IPS-15b (cell line): ENCODE data around the gene MIGA2.
A peak's percentile ranks its signal among the peaks of the same experiment; 100 is the strongest.

Experiments
- H3K27me3 ChIP-seq: one replicate; pipeline ENCODE4 v1.6.1; 2013; ENCODE audit warnings: low read length; ENCODE audit not compliant: control insufficient read depth, insufficient read depth
- H3K36me3 ChIP-seq: one replicate; pipeline ENCODE4 v1.6.1; 2013; ENCODE audit warnings: low read length; ENCODE audit not compliant: control insufficient read depth, insufficient read depth
- H3K4me1 ChIP-seq: one replicate; pipeline ENCODE4 v1.6.1; 2013; ENCODE audit warnings: mild to moderate bottlenecking, low read length; ENCODE audit not compliant: control insufficient read depth, insufficient read depth
- H3K4me3 ChIP-seq: one replicate; pipeline ENCODE4 v1.5.1; 2013; ENCODE audit warnings: low read depth, low read length
- H3K9ac ChIP-seq: one replicate; pipeline ENCODE4 v1.6.1; 2013; ENCODE audit warnings: low read depth, mild to moderate bottlenecking, low read length
- H3K9me3 ChIP-seq: one replicate; pipeline ENCODE4 v1.6.1; 2013; ENCODE audit warnings: mild to moderate bottlenecking, low read length; ENCODE audit not compliant: control insufficient read depth, insufficient read depth

MIGA2 gene

GRCh38 chr9:129078691-129079503 is 42.5 kb downstream of the MIGA2 start:
- H3K4me3 ChIP-seq = no peak overlapping the region
- no peaks in the 10 kb centered on the region for H3K9me3 ChIP-seq
- H3K4me1 ChIP-seq = peaks cover 4% of the 10 kb centered on the region
- no peak overlapping the region for H3K9ac ChIP-seq
- no peaks in the 10 kb centered on the region for H3K27me3 ChIP-seq
- peaks cover 5% of the 10 kb centered on the region for H3K36me3 ChIP-seq

GRCh38 chr9:129079829-129080228 is 43.4 kb downstream of the MIGA2 start:
- peak overlapping the region; percentile 89 for H3K4me3 ChIP-seq
- peaks cover 4% of the 10 kb centered on the region for H3K4me1 ChIP-seq
- no peaks in the 10 kb centered on the region for H3K9me3 ChIP-seq
- H3K9ac ChIP-seq = no peak overlapping the region
- no peaks in the 10 kb centered on the region for H3K27me3 ChIP-seq
- peaks cover 6% of the 10 kb centered on the region for H3K36me3 ChIP-seq

DNA sequence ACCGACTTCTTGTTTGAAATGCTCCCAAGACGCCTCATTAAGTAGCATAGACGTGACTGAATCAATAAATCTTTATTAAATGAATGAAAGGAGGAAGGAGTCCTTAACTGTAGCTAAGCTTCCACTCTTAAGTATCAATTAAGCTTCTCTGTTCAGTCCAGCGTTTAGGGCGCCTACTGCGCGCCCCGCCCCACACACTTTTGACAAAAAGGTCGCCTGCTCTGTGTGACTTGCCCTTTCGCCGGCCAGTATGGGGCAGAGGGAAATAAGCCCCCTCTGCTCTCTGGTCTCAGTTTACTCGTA is 43.8 kb downstream of the MIGA2 start:
- Histone ChIP-seq H3K9me3 (no peaks in the 10 kb centered on the region), H3K4me3 (peak overlapping the region; percentile 89), H3K9ac (peak overlapping the region; percentile 8), H3K36me3 (peaks cover 11% of the 10 kb centered on the region), H3K4me1 (peaks cover 4% of the 10 kb centered on the region), H3K27me3 (no peaks in the 10 kb centered on the region)

- no peaks in the 10 kb centered on the region for H3K9me3 ChIP-seq
- peak within 1 kb of the TSS; percentile 93 for H3K9ac ChIP-seq
- peak within 1 kb of the TSS; percentile 94 for H3K4me3 ChIP-seq
- H3K4me1 ChIP-seq = peaks cover 4% of the 10 kb centered on the region
- H3K36me3 ChIP-seq = peaks cover 16% of the 10 kb centered on the region
- no peaks in the 10 kb centered on the region for H3K27me3 ChIP-seq
These were observed 44.4 kb downstream of the MIGA2 start, which contains the start of gene DOLPP1 for GRCh38 chr9:129080601-129081387. TSS of gene DOLPP1 (plus strand) at chr9:129081111. CDS start at chr9:129081132, 21 bp downstream.

GRCh38 chr9:129081388-129081904 is 45.0 kb downstream of the MIGA2 start:
- peaks cover 22% of the 10 kb centered on the region for H3K36me3 ChIP-seq
- H3K4me3 ChIP-seq = peak overlapping the region; percentile 94
- H3K9me3 ChIP-seq = no peaks in the 10 kb centered on the region
- H3K27me3 ChIP-seq = no peaks in the 10 kb centered on the region
- peak overlapping the region; percentile 93 for H3K9ac ChIP-seq
- H3K4me1 ChIP-seq = peaks cover 4% of the 10 kb centered on the region

- H3K9me3 ChIP-seq = no peaks in the 10 kb centered on the region
- no peak overlapping the region for H3K9ac ChIP-seq
- no peaks in the 10 kb centered on the region for H3K27me3 ChIP-seq
- H3K4me3 ChIP-seq = no peak overlapping the region
- H3K36me3 ChIP-seq = peaks cover 30% of the 10 kb centered on the region
- peaks cover 4% of the 10 kb centered on the region for H3K4me1 ChIP-seq
These were observed 47.7 kb downstream of the MIGA2 start for GRCh38 chr9:129084087-129084486.

- no peak overlapping the region for H3K9ac ChIP-seq
- no peaks in the 10 kb centered on the region for H3K27me3 ChIP-seq
- H3K9me3 ChIP-seq = no peaks in the 10 kb centered on the region
- peaks cover 40% of the 10 kb centered on the region for H3K36me3 ChIP-seq
- no peak overlapping the region for H3K4me3 ChIP-seq
- H3K4me1 ChIP-seq = no peaks in the 10 kb centered on the region
These were observed 52.8 kb downstream of the MIGA2 start for GRCh38 chr9:129089246-129089645.

DNA sequence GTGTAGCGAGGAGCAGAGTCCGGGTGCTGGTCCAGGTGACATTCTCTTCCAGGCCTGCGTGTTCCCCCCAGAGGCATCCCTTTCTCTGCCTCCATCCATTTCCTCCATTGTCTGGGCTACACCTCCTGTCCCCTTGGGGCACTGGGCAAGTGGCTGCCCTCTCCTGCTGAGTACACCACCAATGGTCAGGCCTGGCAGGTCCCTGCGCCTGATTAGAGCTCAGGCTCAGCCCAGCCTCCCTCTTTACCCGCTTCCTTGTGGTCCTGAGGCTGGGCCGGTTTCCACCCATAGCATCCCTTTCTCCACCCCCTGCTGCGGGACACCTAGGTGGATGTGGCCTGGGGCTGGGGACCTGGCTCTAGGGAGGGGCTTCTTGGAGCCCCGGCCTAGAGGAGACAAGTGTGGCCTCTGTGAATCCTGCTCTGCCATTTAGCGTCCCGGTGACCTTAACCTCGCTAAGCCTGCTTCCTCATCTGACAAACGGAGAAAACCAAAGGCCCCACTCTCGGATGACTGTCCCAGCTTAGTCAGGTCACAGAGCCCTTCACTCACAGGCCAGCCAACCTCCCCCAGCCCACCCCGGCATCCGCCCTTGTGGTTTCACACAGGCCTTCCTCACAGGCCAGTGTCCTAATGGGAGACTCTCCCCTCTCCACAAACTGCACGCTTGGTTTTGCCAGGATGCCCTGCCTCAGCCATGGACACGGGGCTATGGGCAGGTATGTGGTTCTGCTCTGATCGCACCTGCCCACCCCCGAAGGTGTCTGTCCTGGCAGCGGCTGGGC is 57.4 kb downstream of the MIGA2 start:
- Histone ChIP-seq H3K4me3 (no peak overlapping the region), H3K4me1 (no peaks in the 10 kb centered on the region), H3K36me3 (peaks cover 18% of the 10 kb centered on the region), H3K9me3 (no peaks in the 10 kb centered on the region), H3K27me3 (no peaks in the 10 kb centered on the region), H3K9ac (no peak overlapping the region)

- no peak overlapping the region for H3K9ac ChIP-seq
These were observed 58.2 kb downstream of the MIGA2 start for GRCh38 chr9:129094387-129095169.

DNA sequence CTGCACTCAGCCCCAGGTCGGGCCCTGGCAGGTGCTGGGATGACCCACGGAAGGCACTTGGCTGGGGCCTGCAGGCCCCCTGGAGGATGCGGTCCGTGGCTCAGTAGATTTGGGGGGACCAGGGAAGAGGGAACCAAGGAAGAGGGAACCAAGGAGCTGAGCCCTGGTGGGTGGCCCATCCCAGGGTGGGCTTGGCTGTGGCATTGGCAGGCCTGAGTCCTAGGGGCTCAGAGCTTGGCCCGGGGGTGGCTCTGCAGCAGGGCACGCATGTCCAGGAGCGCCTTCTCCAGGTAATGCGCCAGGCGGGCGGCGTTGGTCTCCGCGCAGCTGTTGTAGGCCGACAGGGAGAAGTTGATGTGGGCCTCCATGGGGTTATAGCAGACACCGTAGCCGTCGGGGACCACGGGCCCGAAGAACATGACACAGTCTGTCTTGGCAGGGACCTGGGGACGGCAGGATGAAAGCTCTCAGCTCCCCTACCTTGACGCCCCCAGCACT is 58.8 kb downstream of the MIGA2 start:
- Histone ChIP-seq H3K4me3 (no peak overlapping the region), H3K27me3 (no peaks in the 10 kb centered on the region), H3K9me3 (no peaks in the 10 kb centered on the region), H3K36me3 (peaks cover 5% of the 10 kb centered on the region), H3K4me1 (no peaks in the 10 kb centered on the region), H3K9ac (no peak overlapping the region)

More at GRCh38 chr9:129094387-129095169, 58.2 kb downstream of the MIGA2 start:
- Histone ChIP-seq H3K9me3 (no peaks in the 10 kb centered on the region), H3K4me3 (no peak overlapping the region), H3K36me3 (peaks cover 11% of the 10 kb centered on the region), H3K27me3 (no peaks in the 10 kb centered on the region), H3K4me1 (no peaks in the 10 kb centered on the region)
